H1 (cell line): ENCODE results near the gene LCA5. TPM values are rescaled to one million over a fixed set of nuclear protein-coding genes. Genes with fewer than 3 reads are reported as not detected.

Experiments
- FOSL1 ChIP-seq: IDR thresholded peaks from 2 replicates; pipeline ENCODE4 v1.6.1; 2011; ENCODE audit warnings: mild to moderate bottlenecking, low read depth, low read length, moderate library complexity; ENCODE audit not compliant: insufficient read depth
- SP4 ChIP-seq: IDR thresholded peaks from 2 replicates; pipeline ENCODE4 v1.6.1; 2012; ENCODE audit warnings: low read length, inconsistent platforms
- SRF ChIP-seq: IDR thresholded peaks from 2 replicates; pipeline ENCODE4 v1.6.1; 2011; ENCODE audit warnings: mild to moderate bottlenecking, low read depth, low read length, moderate library complexity
- ZNF274 ChIP-seq: IDR thresholded peaks from 2 replicates; pipeline ENCODE4 v1.7.0; 2012; ENCODE audit warnings: low read length, borderline replicate concordance; ENCODE audit errors: extremely low read depth
- polyA plus RNA-seq, 7 experiments: library from polyadenylated mRNA; depleted of rRNA in 3 of 7; stranded (reverse) in 5 of 7; unstranded in 2 of 7; fragments of >200 nt in 5 of 7; fragments of 200-250 nt in 2 of 7; gene quantifications; 1 replicate in 5 of 7; 2 replicates in 1 of 7; 4 replicates in 1 of 7; pipeline versions ENCODE4 v1.2.1 to v1.2.3, GENCODE V29; 2011 to 2013; ENCODE audit warnings: missing spikeins in 2 of 7, mixed read lengths in 2 of 7
- total RNA-seq: library from RNA; stranded (reverse); fragmentation: NEBNext Ultra II Directional; extraction: Animal tissue kit (Norgen Biotek cat#: 25700); gene quantifications from 2 replicates; pipeline ENCODE4 v1.2.1, GENCODE V29; 2021

Gene LCA5
- total and polyA plus RNA-seq, 2 of the 8 experiments (the other 6 are each of a cell fraction or from before 2014, with no cell fraction given), result 0.44 to 3.6 TPM

- TF ChIP-seq FOSL1 (no peak), SP4 (no peak), SRF (no peak), ZNF274 (no peak)
- TF ChIP-seq, all 59 proteins: peak for 0
Measured at GRCh38 chr6:79543411-79543810, 6.2 kb upstream of the LCA5 start (continued).
